ENCODE data around the gene BBS2. TPM values are rescaled to one million over a fixed set of nuclear protein-coding genes. Genes with fewer than 3 reads are reported as not detected.
"Not testable (repeated sequence)": the region's sequence is repeated elsewhere in the genome, so short reads cannot be mapped to it uniquely, and the experiment has no call there.

Gene BBS2
- total and polyA plus RNA-seq, 8 donors: 11.3 to 142 (median 47.7) TPM

DNA sequence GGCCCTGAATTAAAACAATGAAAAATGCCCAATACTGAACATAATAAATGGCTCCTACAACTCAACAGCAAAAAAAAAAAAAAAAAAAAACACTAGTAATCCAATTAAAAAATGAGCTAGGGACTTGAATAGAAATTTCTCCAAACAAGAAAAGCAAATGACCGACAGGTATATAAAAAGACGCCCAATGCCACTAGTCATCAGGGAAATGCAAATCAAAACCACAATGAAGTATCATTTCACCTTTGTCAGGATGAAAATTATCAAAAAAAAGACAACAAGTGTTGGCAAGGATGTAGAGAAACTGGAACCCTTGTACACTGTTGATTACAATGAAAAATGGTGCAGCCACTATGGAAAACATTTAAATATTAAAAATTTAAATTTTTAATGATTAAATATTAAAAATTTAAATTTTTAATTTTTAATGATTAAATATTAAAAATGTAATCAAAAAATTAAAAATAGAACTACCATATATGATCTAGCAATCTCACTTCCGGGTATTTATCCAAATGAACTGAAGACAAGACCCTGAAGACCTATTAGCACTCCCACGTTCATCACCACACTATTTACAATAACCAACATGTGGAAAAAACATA lies 28.1 kb downstream of the BBS2 start:
- H3K36me3 ChIP-seq: peaks cover 0 to 56% (median 41%) of the 10 kb centered on the region in 4 donors
- no peak overlapping the region for H3K27ac ChIP-seq
- no peak overlapping the region for H3K4me3 ChIP-seq
- no peaks in the 10 kb centered on the region for H3K27me3 ChIP-seq
- DNase-seq: no peak
- H3K4me1 ChIP-seq: no peaks in the 10 kb centered on the region
- no peaks in the 10 kb centered on the region for H3K9me3 ChIP-seq
- intact Hi-C loops (cut with DNase I; ENCODE audit: low total_unique reads): no loop called here
- WGBS, 5 donors: 90 to 98% (median 95%) methylated on average over 4 of the region's 4 CpGs
- TF ChIP-seq CTCF (IDR thresholded peaks at IDR 0.05) (no peak), EP300 (IDR thresholded peaks at IDR 0.05) (no peak), POLR2AphosphoS5 (IDR thresholded peaks at IDR 0.05) (no peak)

GRCh38 chr16:56488868-56489267 lies 31.0 kb downstream of the BBS2 start:
- 89 to 97% (median 90%) methylated on average over 1 of the region's 1 CpG for WGBS, 5 donors

DNA sequence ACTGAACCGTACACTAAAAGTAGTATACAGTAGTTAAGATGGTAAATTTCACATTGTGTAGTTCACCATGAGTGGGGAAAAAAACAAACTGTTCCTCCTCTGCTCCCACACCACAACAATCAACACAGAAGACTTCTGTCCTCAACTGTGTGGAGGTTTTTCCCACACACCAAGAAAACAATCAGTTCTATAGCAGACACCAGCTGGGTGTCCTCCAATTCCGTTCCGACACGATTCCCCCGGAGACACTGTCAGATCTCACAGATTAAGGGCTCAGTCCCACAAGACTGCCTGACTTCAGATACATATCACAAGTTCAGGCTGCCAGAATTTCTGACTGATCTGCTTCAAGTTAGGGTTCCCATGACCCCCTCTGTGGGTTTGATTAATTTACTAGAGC lies 31.8 kb downstream of the BBS2 start:
- Histone ChIP-seq H3K9me3 (no peaks in the 10 kb centered on the region), H3K36me3 (peaks cover 14 to 52% (median 49%) of the 10 kb centered on the region in 4 donors), H3K4me3 (no peak overlapping the region), H3K27ac (no peak overlapping the region), H3K4me1 (no peaks in the 10 kb centered on the region), H3K27me3 (no peaks in the 10 kb centered on the region)
- no peak for DNase-seq
- intact Hi-C loops (cut with DNase I; ENCODE audit: low total_unique reads): no loop called here
- TF ChIP-seq POLR2AphosphoS5 (IDR thresholded peaks at IDR 0.05): no peak
- 56 to 76% (median 68%) methylated on average over 5 of the region's 5 CpGs for WGBS, 5 donors

More at GRCh38 chr16:56488868-56489267, 31.0 kb downstream of the BBS2 start:
- H3K9me3 ChIP-seq; DNase-seq; H3K4me3 ChIP-seq; intact Hi-C loops (cut with DNase I; ENCODE audit: low total_unique reads); H3K4me1 ChIP-seq; H3K27me3 ChIP-seq; H3K27ac ChIP-seq: not testable (repeated sequence)
- H3K36me3 ChIP-seq: peaks cover 8 to 52% (median 43%) of the 10 kb centered on the region in 4 donors

DNA sequence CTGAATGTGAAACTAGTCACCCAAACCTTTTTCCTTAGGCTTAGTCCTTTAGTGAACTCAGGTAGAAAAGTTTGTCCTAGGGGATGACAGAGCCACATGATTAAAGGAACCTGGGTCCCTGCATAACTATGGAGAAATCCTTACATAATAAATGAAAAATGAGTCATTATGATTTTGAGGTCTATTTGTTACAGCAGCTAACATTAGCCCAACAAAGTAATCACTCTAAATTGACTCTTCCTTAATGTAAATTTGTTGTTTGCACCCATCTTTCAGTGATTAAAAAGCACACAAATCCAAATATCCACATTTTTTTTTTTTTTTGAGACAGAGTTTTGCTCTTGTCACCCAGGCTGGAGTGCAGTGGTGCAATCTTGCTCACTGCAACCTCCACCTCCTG lies 36.4 kb downstream of the BBS2 start:
- intact Hi-C loops (cut with DNase I; ENCODE audit: low total_unique reads): no loop called here
- peaks cover 17 to 76% (median 73%) of the 10 kb centered on the region in 4 donors for H3K36me3 ChIP-seq
- H3K9me3 ChIP-seq: no peaks in the 10 kb centered on the region
- no peaks in the 10 kb centered on the region for H3K27me3 ChIP-seq
- TF ChIP-seq POLR2A (IDR thresholded peaks at IDR 0.05) (no peak), POLR2AphosphoS5 (IDR thresholded peaks at IDR 0.05) (no peak), EP300 (IDR thresholded peaks at IDR 0.05) (no peak), CTCF (IDR thresholded peaks at IDR 0.05) (no peak)
- H3K4me3 ChIP-seq: no peak overlapping the region
- no peak for DNase-seq
- H3K4me1 ChIP-seq: no peaks in the 10 kb centered on the region
- H3K27ac ChIP-seq: no peak overlapping the region

GRCh38 chr16:56482683-56483236 lies 37.1 kb downstream of the BBS2 start:
- intact Hi-C loops (cut with DNase I; ENCODE audit: low total_unique reads): no loop called here
- Histone ChIP-seq H3K4me1 (no peaks in the 10 kb centered on the region), H3K9me3 (no peaks in the 10 kb centered on the region), H3K36me3 (peaks cover 20 to 82% (median 77%) of the 10 kb centered on the region in 4 donors), H3K27ac (no peak overlapping the region), H3K27me3 (no peaks in the 10 kb centered on the region), H3K4me3 (no peak overlapping the region)
- TF ChIP-seq POLR2AphosphoS5 (IDR thresholded peaks at IDR 0.05) (no peak), POLR2A (IDR thresholded peaks at IDR 0.05) (no peak), CTCF (IDR thresholded peaks at IDR 0.05) (no peak), EP300 (IDR thresholded peaks at IDR 0.05) (no peak)
- WGBS, 5 donors: 90 to 95% (median 92%) methylated on average over 5 of the region's 5 CpGs
- DNase-seq: no peak

All from stomach (tissue), 9 donors.